ENCODE measurements around the gene PDP2.

- TF ChIP-seq POLR2A (IDR thresholded peaks at IDR 0.05; ENCODE audit: low read length): no peak
- no peak for TF ChIP-seq GATA1 (IDR thresholded peaks at IDR 0.05; ENCODE audit: low read depth, low read length)
These were observed 17.9 kb downstream of the PDP2 start for GRCh38 chr16:66898207-66898606.
